ENCODE results near the gene SLC26A1.

Gene SLC26A1

DNA sequence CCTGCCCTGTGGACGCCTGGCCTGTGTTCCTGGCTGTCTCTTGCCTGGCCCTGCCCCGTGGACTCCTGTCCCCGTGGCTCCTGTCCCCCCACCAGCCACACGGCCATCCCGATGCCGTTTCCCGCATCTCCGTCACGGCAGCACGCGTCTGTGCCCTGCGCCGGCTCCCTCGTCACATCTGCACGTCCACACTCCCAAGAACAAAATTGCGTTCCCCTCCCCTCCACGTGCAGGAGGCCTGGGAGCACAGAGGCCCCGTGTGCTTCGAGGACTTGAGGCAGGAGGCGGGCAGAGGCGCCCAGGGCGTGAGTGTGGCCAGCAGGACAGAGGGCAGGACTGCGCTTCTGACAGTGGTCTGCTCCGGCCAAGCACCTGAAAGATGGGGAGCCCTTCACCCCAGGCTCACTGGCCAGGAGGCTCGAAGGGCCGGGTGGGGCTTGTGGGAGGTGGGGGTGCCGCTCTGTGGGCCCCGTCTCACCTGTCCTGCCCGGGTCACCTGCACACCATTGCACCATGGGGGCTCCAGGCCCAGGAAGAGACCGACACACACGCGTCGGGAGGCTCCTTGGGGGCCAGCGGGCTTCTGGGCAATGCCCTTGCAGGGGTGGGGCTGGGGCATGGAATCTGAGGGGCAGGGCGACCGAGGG lies 35.5 kb upstream of the SLC26A1 start:
- no peak for DNase-seq

- no peak for DNase-seq
These were observed 34.7 kb upstream of the SLC26A1 start for GRCh38 chr4:1027915-1028238.

GRCh38 chr4:1027219-1027914 lies 34.2 kb upstream of the SLC26A1 start:
- no peak for DNase-seq

GRCh38 chr4:1026115-1026514 lies 32.9 kb upstream of the SLC26A1 start:
- no peak for DNase-seq

- no peak for DNase-seq
These were observed 31.8 kb upstream of the SLC26A1 start for GRCh38 chr4:1024882-1025545.

DNA sequence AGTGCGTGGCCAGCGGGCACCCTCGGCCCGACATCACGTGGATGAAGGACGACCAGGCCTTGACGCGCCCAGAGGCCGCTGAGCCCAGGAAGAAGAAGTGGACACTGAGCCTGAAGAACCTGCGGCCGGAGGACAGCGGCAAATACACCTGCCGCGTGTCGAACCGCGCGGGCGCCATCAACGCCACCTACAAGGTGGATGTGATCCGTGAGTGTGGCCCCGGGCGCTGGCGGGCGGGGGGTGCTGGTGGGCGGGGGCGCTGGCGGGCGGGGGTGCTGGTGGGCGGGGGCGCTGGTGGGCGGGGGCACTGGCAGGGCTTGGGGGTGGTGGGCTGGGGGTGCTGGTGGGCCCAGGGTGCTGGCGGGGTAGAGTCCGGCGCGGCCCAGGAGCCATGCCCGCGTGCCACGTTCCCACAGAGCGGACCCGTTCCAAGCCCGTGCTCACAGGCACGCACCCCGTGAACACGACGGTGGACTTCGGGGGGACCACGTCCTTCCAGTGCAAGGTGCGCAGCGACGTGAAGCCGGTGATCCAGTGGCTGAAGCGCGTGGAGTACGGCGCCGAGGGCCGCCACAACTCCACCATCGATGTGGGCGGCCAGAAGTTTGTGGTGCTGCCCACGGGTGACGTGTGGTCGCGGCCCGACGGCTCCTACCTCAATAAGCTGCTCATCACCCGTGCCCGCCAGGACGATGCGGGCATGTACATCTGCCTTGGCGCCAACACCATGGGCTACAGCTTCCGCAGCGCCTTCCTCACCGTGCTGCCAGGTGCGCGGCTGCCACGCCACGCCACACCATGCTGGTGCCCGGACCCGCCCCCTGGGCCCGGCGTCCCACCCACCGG lies 30.9 kb upstream of the SLC26A1 start:
- no peak for DNase-seq

DNA sequence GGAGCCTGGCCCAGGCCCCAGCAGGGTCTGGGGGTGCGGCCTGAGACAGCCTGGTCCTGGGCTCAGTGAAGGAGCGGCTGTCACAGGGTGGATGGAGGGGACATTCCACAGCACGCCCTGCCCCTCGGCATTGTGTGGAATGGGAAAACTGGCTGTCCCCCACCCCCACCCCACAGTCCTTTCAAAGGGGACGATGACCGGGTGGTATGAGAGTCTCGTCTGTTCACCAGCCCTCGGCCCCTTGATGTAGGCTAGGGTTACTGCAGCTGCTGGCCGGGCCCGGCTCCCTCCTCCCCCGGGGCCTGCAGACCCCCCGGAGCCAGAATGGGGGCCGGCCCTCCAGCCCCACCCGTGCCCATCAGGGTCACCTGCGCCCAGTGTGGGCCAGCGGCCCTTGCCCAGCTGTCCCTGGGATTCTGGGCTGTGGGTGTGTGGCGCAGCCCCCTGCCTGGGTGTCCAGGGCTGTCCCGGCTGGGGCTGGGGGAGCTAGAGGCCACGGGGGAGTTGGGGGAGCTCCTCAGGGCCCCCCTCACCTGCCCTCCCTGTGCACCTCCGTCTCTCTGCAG lies 30.0 kb upstream of the SLC26A1 start:
- no peak for DNase-seq

GRCh38 chr4:1022739-1023066 lies 29.5 kb upstream of the SLC26A1 start:
- no peak for DNase-seq

DNA sequence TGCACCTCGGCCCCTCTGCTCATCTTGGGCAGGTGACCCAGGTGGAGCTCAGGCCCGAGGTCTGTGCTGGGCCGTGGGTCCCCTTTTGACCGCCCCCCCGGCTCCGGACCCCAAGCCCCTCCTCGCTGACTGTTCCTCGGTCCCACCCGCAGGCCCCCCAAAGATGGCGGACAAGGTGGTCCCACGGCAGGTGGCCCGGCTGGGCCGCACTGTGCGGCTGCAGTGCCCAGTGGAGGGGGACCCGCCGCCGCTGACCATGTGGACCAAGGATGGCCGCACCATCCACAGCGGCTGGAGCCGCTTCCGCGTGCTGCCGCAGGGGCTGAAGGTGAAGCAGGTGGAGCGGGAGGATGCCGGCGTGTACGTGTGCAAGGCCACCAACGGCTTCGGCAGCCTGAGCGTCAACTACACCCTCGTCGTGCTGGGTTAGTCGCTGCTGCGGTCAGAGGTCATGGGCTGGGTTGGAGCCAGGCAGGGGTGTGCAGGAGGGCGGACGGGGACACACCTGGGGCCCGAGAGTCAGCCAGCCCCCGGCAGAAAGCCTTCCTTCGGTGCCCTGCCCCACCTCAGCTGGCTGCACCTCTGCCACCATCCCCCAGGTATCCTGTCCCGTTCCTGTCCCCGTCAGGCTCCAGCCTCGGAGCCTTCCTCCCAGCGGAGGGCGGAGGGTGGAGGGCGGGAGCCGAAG lies 29.0 kb upstream of the SLC26A1 start:
- no peak for DNase-seq

DNA sequence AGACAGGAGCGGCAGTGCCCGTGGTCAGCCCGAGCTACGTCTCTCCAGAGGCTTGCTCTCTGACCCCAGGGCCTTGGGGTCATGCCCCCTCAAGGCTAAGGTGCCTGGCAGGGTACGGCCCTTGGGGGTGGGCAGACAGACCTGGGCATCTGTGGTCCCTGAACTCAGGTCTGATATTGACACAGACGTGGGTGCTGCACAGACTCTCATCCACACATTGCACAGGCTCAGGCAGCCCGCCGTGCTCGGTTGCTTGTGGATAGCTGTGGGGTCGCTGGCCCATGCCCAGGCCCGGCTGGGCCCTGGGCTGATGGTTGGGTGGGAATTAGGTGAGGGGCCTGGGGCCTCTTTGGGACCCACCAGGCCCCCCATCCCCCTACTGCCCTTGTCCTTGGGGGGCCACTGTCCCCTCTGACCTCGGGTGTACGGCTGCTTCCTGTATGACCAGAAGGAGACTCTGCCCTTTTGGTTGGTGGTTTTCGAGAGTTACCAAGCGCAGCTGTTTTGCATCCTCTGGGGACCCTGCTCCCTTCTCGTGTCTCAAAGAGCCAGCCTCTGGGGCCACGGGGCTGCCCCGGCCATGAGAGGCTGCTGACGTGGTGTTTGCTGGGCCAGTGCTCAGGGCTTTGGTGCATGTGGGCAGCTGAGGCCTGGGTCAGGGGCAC lies 28.3 kb upstream of the SLC26A1 start:
- no peak for DNase-seq

DNA sequence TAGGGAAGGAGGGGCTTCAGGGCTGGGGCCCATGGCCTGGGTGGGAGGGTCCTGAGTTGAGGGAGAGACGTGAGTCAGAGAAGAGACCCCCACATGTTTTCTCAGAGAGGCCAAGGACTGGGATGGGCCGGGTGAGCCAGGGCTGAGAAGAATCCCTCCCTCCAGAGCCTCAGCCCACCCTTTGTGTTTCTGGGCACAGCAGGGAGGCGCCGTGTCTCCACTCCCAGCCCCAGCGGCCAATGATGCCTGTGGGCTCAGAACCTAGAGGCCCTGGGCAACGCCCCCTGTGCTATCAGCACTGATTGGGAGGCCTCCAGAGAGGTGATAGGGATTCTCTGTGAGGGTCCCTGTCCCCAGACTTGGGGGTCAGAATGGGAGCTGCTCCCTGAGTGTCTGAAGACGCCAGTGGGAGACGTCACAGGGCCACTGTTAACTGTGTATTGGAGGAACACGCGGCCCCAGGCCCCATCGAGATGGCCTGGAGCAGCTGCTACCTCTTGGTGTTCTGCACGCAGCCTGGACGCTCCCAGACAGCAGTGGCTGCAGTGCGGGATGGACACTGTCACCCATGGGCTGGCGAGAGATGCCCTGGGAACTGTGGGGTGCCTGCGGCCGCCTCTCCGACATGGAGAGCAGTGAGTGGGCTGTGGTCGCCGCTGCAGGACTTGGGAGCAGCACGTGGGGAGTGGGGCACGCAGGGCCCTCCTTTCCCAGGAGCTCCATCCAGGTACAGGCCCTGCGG lies 26.7 kb upstream of the SLC26A1 start:
- DNase-seq, result no peak

GRCh38 chr4:1019320-1019719 lies 26.1 kb upstream of the SLC26A1 start:
- DNase-seq, result no peak

- DNase-seq, result no peak
These were observed 25.2 kb upstream of the SLC26A1 start for GRCh38 chr4:1018147-1019020.

DNA sequence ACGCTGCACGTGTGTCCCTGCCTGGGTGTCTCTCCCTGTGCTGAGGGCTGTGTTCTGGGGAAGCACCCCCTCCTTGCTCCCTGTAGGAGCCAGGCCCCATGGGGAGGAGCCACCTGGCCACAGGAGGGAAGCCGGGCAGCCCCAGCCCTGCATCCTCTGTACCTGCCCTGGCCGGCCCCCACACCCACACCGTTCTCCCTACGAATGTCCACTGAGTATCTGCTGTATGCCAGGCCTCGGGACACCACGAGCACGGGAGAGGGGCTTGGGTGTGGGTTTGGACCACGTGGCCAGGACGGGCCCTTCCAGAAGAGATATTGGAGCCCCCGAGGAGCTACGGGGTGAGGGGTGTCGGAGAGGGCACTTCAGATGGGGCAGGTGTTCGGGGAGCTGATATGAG lies 24.5 kb upstream of the SLC26A1 start:
- DNase-seq, result no peak

DNA sequence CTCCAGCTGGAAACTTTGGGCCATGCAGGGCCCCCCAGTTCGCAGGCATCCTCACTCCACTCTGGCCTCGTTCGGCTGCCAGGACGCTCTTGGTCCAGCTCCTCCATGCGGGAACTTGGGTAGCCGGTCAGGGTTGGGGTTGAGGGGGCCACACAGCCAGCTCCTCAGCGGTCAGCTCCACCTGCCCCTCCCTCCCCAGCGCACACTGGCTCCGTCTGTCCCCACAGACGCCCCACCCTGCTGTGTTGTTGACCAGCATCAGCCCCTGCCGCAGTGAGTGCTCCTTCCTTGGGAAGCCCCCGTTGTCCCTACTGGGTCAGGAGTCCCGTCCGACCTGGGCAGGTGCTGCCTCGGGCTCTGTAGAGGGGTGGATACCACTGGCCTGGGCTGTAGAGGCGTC lies 24.0 kb upstream of the SLC26A1 start:
- no peak for DNase-seq

GRCh38 chr4:1015746-1016145 lies 22.5 kb upstream of the SLC26A1 start:
- DNase-seq, result no peak

DNA sequence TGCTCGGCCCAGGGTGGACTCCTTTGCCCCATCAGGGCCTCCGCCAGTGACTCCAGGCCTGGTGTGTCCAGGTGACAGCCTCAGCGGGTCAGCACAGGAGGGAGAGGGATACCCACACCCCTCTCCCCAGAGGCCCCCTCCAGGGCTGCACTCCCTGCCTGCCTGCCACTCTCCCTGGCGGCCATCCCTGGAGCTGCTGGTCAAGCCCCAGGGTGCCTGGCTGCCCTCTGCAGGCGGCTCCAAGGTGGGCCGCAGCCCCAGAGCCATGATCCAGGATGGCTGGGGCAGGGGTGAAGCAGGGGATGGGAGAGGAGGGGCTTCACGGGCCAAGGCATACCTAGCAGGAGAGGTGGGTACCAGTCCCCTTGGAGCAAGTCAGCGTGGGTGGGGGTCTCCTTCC lies 22.0 kb upstream of the SLC26A1 start:
- no peak for DNase-seq

DNA sequence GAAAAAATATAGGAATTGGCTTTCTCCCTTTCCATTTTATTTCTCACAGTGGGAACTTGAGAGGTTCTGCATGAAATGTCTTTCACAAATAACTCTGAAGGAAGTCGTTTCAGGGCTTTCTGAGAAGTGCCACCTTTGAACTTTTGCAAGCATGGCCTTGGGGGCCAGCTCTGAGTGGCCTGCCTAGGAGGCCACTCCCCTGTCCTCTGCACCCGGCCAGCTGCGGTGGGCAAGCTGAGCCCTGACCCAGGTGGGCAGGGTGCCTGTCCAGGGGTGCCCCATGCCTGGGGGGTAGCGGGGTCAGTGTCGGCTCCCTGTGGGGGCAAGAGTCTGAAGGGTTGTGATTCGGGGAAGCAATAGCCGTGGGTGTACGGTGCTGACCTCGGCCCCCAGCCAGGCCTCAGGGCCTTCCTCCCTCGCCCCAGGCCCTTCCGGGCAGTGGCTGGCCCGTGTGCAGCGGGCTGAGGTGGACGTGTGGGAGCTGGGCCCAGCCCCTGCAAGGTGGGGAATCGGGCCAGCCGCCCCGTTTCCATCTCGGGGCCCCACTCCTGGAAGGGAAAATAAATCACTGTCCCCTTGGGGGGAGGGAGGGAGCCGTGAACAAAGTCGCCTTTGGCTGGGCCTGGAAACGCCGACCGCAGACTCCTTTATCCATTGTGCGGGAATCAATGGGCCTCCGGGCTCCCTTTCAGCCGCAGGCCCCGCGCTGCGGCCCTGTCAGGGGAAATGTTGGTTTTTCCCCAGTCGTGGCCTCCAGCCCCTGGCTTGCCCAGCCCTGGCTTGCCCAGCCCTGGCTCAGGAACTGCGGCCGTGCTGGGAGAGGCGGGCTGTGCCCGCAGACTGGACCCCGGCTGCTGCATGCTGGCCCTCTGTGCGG lies 21.3 kb upstream of the SLC26A1 start:
- DNase-seq, result no peak

All from NCI-H510A treated with DMSO at 0.1 percent for 48 hours (cell line).